ENCODE results near the gene ITGB3.

The ITGB3 gene

GRCh38 chr17:47278561-47278960, 24.9 kb downstream of the ITGB3 start:
- no peak for DNase-seq

- no peak for DNase-seq
Measured at GRCh38 chr17:47279062-47279801, 25.6 kb downstream of the ITGB3 start.

GRCh38 chr17:47280072-47280811, 26.6 kb downstream of the ITGB3 start:
- no peak for DNase-seq

GRCh38 chr17:47281216-47281615, 27.6 kb downstream of the ITGB3 start:
- DNase-seq: no peak

DNA sequence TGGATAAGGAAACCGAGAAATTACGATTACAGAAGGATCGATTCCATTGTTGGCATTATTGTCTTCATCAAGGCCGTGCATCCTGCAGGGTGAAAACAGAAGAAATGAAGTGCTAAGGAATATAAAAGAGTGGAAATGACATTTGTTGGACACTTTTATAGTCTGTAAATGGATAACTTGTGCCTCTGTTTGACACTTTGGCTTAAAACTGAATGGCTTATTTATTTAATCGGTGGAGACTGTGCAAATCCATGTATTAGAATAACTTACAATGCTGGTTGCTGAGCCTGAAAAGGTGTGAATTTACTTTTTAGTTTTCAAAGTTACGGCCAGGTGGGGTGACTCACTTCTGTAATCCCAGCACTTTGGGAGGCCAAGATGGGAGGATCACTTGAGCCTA, 31.4 kb downstream of the ITGB3 start:
- no peak for DNase-seq

DNA sequence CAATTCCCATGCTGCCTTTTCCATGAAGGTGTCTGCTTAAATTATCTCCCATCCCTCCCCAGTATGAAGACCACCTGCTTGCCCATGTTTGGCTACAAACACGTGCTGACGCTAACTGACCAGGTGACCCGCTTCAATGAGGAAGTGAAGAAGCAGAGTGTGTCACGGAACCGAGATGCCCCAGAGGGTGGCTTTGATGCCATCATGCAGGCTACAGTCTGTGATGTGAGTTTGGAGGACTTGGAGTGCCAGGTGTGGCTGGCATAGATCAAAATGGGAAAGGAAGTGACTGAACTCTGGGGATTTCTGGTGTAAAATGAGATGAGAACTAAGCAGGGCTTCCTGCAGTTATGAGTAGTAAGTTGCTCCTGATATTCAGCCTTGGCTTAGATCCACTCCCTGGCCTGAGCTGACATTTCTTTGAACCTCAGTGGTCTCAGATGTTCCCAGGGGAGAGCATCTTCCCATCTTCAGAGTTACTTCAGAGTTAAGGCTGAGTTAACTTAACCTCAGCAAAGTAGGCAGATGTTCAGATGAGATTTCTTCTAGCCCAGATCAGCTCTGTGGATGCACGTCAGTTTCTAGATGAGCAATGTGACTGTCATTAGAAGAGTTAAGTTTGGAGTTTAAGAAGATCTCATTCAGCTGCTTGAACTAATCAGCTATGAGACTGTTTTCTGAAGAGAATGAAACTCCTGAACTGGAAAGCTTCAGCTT, 32.7 kb downstream of the ITGB3 start:
- no peak for DNase-seq

- no peak for DNase-seq
Measured at GRCh38 chr17:47287068-47287467, 33.4 kb downstream of the ITGB3 start.

GRCh38 chr17:47287639-47288038, 34.0 kb downstream of the ITGB3 start:
- no peak for DNase-seq

DNA sequence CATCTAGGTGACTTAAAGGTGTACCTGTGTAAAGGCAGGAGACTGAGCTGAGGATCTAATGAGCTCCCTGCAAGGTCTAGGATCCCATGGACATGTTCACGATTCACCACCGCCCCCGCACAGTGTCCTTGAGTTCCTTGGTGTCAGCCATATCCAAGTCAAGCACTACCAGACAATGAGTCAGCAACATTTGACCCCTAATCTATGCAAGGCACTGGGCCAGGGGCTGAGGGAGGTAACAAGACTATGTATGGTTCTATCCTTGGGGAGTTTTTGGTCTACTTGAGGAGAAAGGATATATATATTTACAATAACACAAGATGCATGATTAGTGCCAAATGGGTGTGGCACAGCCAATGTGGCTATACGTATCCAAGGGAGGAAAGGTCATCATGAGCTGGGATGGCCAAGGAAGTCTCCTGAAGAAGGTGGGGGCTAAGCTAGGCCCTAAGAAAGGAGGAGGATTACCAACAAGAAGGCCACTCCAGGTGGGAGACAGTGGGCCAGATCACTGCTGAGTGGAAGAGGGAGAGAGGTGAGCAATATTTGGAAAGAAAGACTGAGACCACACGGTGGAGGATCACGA, 35.0 kb downstream of the ITGB3 start:
- DNase-seq: no peak

DNA sequence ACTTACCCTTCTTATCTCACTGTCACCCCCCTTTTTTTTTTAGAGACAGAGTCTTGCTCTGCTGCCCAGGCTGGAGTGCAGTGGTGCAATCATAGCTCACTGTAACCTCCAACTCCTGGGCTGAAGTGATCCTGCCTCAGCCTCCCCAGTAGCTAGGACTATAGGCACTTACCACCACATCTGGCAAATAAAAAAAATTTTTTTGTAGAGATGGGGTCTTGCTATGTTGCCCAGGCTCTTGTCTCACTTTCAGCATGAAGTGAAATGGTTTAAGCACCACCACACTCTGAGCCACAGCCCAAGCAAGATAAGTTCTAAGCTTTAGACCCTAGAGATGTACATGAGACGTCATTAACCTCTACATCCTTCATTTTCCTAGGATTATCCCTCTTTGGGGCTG, 35.7 kb downstream of the ITGB3 start:
- DNase-seq: no peak

DNA sequence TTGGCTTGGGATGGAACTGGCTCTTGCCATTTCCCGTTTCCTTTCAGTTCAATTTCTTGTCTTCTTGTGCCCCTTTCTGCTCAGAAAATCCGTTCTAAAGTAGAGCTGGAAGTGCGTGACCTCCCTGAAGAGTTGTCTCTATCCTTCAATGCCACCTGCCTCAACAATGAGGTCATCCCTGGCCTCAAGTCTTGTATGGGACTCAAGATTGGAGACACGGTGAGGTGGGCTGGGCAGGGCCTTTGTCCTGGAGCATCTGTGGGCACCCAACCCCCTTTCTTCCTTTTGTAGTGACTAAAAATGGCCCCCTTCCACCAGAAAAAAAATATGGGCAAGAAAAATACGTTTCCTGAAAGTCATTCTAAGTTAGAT, 37.2 kb downstream of the ITGB3 start:
- DNase-seq: no peak

DNA sequence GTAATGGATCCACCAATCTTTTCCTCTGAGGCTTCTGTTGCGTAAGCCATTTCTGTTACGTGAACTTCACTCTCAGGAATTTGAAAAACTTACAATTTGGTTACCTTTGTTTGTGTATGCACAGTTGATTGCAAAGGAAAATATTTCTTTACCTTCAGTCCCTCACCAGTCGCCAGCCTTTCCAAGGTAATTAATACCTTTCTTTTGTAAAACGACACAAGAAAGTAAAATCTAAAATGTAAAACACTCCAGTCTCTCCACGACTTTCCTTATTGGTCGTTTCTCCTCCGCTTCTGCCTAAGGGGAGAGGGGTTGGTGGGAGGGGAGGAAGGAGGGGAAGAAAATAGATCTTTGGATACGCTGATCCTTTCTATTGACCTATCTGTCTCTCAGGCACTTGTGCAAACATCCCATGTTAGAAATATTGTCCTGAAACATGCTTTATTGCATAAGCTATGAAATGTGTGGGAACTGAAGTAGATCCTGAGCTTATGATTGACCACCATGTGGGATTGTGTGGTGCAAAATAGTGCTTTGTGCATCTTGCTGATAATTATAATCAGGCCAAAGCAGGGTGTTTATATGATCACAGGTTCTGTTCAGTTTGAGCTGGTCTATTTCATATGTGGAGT, 37.7 kb downstream of the ITGB3 start:
- DNase-seq: no peak

DNA sequence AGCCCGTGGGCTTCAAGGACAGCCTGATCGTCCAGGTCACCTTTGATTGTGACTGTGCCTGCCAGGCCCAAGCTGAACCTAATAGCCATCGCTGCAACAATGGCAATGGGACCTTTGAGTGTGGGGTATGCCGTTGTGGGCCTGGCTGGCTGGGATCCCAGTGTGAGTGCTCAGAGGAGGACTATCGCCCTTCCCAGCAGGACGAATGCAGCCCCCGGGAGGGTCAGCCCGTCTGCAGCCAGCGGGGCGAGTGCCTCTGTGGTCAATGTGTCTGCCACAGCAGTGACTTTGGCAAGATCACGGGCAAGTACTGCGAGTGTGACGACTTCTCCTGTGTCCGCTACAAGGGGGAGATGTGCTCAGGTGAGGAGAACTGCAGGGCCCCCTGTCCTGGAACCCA, 38.6 kb downstream of the ITGB3 start:
- DNase-seq: no peak

DNA sequence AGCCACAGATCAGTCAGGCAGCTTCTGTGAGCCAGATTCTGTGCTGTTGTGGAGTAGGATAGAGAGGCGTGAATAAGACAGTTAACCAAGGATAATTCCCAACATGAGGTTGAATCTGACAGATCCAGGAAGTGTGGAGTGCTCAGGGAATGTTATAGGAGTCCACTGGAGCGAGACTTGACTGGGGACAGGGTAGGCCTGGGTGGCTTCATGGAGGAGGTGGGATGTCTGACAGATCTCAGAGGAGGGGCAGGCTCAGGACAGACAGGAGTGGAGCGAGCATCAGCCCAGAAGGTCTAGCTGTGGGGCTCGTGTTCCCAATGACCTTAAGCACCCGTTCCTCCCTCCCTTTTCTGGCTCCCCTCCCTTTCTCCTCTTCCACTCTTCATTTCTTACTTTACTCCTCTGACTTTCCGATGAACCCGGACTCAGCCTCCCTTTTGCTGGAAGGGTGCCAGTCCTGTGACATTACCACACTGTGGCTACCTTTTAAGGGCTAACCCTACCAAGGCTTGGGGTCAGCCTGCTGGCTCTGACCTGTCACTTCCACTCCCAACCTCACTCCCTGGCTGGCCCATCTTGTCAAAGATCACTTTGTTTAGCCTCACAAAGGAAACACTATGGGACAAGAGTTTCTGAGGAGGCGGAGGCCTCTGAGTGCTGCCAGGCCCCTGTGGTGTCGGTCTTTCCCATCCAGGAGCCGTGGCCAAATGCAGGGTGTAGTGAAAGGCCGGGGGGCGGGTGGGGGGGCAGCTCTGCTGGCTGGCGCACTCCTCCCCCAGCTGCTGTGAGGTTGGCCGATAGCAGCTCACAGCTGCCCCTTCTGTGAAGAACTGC, 41.6 kb downstream of the ITGB3 start:
- DNase-seq: no peak

- DNase-seq: no peak
Measured at GRCh38 chr17:47295874-47296255, 42.2 kb downstream of the ITGB3 start.

GRCh38 chr17:47297661-47298400, 44.2 kb downstream of the ITGB3 start:
- DNase-seq: no peak

- no peak for DNase-seq
Measured at GRCh38 chr17:47298712-47299111, 45.1 kb downstream of the ITGB3 start.

- no peak for DNase-seq
Measured at GRCh38 chr17:47299239-47299910, 45.7 kb downstream of the ITGB3 start.

- no peak for DNase-seq
Measured at GRCh38 chr17:47300718-47301117, 47.1 kb downstream of the ITGB3 start.

DNA sequence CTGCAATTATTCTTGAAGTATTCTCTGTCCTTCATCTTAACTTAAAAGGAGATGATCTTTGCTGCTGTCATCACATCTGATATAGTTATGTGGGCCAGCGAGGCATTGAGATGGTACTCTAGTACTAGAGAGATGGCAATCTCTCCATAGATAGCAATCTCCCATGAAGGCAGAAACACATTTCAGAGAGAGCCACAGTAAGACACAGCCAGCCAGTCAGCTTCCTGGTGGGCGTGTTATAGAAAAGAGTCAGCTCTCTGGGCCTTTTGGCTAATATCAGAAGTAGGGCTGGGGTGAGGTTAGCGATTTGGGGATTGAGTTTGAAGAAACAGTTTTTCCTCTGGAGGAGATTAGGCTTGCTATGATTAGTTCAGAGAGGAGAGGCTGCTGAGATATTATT, 47.5 kb downstream of the ITGB3 start:
- DNase-seq: no peak

- no peak for DNase-seq
Measured at GRCh38 chr17:47301831-47302230, 48.2 kb downstream of the ITGB3 start.
